WTC11 (cell line): Measurements from ENCODE around the gene F2.

Experiments
- CTCF ChIP-seq: fragments of 200-600 bp; IDR thresholded peaks from 2 replicates; pipeline ENCODE4 v1.8.0; 2022; ENCODE audit warnings: antibody characterized with exemption
- TF ChIP-seq, protein P1 (sequence below): sonication (generic); formaldehyde crosslinking; IDR thresholded peaks from 2 replicates; pipeline ENCODE4 v1.8.1; 2023; ENCODE audit warnings: mild to moderate bottlenecking, missing genetic modification reagents, moderate library complexity

GRCh38 chr11:46701078-46701654 is 17.8 kb upstream of the F2 start:
- no peak for TF ChIP-seq CTCF
- TF ChIP-seq, protein P1, sequence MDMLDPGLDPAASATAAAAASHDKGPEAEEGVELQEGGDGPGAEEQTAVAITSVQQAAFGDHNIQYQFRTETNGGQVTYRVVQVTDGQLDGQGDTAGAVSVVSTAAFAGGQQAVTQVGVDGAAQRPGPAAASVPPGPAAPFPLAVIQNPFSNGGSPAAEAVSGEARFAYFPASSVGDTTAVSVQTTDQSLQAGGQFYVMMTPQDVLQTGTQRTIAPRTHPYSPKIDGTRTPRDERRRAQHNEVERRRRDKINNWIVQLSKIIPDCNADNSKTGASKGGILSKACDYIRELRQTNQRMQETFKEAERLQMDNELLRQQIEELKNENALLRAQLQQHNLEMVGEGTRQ: no peak
